Activated naive CD4-positive, alpha-beta T cell treated with anti-CD3 and anti-CD28 coated beads for 36 hours (primary cell): ENCODE measurements around the gene KLF16. TPM values are rescaled to one million over a fixed set of nuclear protein-coding genes. Genes with fewer than 3 reads are reported as not detected.

ENCODE experiments used
- CTCF ChIA-PET: fragments of 350-600 bp; sonication (Branson Sonifier 250); formaldehyde crosslinking; loops from one replicate; lab custom pipeline; 2021; ENCODE audit warnings: antibody characterized with exemption; lab: Charles Lee
- DNase-seq: peaks from one replicate; pipeline ENCODE4 v3.0.0-alpha.2; 2020
- H3K27ac Mint-ChIP-seq: one replicate; pipeline ENCODE4 v1.8.0; 2021; ENCODE audit warnings: mild to moderate bottlenecking, mixed read lengths
- H3K27me3 Mint-ChIP-seq: one replicate; pipeline ENCODE4 v1.8.0; 2021; ENCODE audit warnings: low read depth, mixed read lengths
- H3K36me3 Mint-ChIP-seq: one replicate; pipeline ENCODE4 v1.8.0; 2021; ENCODE audit warnings: low read depth, mixed read lengths
- H3K4me1 Mint-ChIP-seq: one replicate; pipeline ENCODE4 v1.8.0; 2021; ENCODE audit warnings: low read depth, mixed read lengths
- H3K4me3 Mint-ChIP-seq: one replicate; pipeline ENCODE4 v1.8.0; 2021; ENCODE audit warnings: mild to moderate bottlenecking, moderate library complexity, mixed read lengths
- H3K9me3 Mint-ChIP-seq: one replicate; pipeline ENCODE4 v1.8.0; 2021; ENCODE audit warnings: mixed read lengths
- intact Hi-C: fragments of 100-400 bp; cut with micrococcal nuclease; formaldehyde crosslinking; loops from one replicate; pipeline ENCODE4 v1.15.1; 2023
- total RNA-seq, 2 experiments: library from RNA; stranded (reverse); gene quantifications; one replicate each; pipeline ENCODE4 v1.2.3, GENCODE V29; 2021

KLF16 gene
- total RNA-seq, 2 experiments from 2014 or later = 13.5 to 15.0 TPM

DNA sequence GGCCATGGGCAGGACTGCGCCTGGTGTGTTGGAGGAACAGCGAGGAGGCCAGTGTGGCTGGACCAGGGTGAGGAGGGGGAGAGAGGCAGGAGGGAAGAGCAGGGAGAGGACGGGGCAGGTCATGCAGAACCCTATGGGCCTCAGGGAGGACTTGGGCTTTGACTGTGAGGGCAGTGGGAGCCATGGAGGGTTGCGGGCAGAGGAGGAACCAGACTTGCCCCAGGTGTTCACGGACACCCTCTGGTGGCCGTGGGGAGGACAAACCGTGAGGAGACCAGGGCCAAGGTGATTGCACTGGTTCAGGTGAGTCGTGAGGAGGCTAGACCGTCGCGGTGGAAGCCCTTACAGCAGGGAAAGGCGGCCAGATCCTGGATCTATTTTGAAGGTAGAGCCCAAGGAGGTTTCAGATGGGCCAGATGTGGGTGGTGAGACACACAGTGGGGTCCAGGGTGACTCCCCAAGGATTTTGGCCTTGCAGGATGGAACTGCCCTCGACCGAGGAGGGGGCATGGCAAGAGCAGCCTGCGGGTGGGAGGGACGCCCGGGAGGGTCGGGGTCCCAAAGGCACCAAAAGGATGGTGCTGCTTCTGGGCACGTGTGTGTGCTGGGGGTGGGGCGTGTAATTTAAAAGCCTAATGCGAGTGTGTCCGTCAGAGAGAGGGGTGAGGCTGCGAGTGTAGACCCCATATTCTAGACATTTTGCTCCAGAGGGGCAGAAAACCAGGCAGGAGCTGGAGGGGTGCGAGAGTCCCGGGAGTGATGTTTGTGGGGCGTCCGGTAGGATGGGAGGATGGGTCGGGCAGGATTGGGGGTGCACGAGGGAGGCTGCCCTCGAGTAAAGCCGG, 12.3 kb downstream of the KLF16 start:
- CTCF ChIA-PET = no interaction called here
- Mint-ChIP-seq H3K27ac (peak overlapping the region; percentile 69), H3K27me3 (no peaks in the 10 kb centered on the region), H3K4me3 (no peak overlapping the region), H3K36me3 (peaks cover 4% of the 10 kb centered on the region), H3K4me1 (peaks cover 64% of the 10 kb centered on the region), H3K9me3 (no peaks in the 10 kb centered on the region)
- DNase-seq = no peak
- intact Hi-C loops = no loop called here

DNA sequence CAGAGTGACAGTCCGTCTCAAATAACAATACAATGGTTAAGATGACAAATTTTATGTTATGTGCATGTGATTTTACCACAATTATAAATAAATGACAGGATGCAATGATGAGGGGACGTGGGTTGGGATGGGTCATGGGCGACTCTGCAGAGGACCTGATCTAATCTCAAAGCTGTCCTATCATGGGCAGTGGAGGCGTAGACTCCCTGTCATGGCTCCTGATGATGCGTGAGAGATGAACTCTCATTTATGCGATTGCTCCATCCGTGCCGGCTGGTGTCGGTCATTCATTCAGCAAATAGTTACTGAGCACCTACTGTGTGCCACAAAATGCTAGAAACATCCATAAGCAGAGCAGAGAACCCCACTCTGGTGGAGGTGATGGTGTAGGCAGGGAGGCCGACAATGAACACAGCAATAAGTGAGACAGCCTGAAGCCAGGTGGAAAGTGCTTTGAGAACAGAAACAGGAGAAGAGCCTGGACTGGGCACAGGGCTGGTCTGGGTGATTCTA, 13.4 kb downstream of the KLF16 start:
- no peaks in the 10 kb centered on the region for H3K9me3 Mint-ChIP-seq
- intact Hi-C loops = no loop called here
- no peak overlapping the region for H3K4me3 Mint-ChIP-seq
- CTCF ChIA-PET = interaction anchor here (1.3 to 2.2 kb wide), 3 partner anchors 8 to 24 kb away, joined by 3 to 15 read pairs (median 10); no protein-coding TSS in a partner anchor
- H3K4me1 Mint-ChIP-seq = peaks cover 62% of the 10 kb centered on the region
- peaks cover 7% of the 10 kb centered on the region for H3K36me3 Mint-ChIP-seq
- peak overlapping the region; percentile 28 for H3K27ac Mint-ChIP-seq
- no peaks in the 10 kb centered on the region for H3K27me3 Mint-ChIP-seq
- no peak for DNase-seq

- Mint-ChIP-seq H3K27me3 (no peaks in the 10 kb centered on the region), H3K27ac (peak overlapping the region; percentile 84), H3K9me3 (no peaks in the 10 kb centered on the region), H3K4me3 (peak overlapping the region; percentile 64), H3K36me3 (peaks cover 7% of the 10 kb centered on the region), H3K4me1 (peaks cover 62% of the 10 kb centered on the region)
- DNase-seq = no peak
- CTCF ChIA-PET = interaction anchor here (0.7 to 2.2 kb wide), 4 partner anchors 9 to 23 kb away, joined by 3 to 15 read pairs (median 6); no protein-coding TSS in a partner anchor
- intact Hi-C loops = no loop called here
These were observed 14.3 kb downstream of the KLF16 start for GRCh38 chr19:1849132-1849474.

- Mint-ChIP-seq H3K36me3 (peaks cover 7% of the 10 kb centered on the region), H3K4me3 (peak within 1 kb of the TSS; percentile 86), H3K9me3 (no peaks in the 10 kb centered on the region), H3K27me3 (no peaks in the 10 kb centered on the region), H3K4me1 (peaks cover 66% of the 10 kb centered on the region), H3K27ac (peak within 1 kb of the TSS; percentile 89)
- CTCF ChIA-PET = interaction anchor here (0.6 to 2.2 kb wide), 4 partner anchors 9 to 76 kb away, joined by 3 to 15 read pairs (median 7); no protein-coding TSS in a partner anchor
- peak; percentile 99 for DNase-seq
- intact Hi-C loops = loop anchor here (1.0 kb wide), 1 partner anchor 36 kb away; the partner anchor contains the start of gene ATP8B3
These were observed 14.8 kb downstream of the KLF16 start, which contains the start of gene REXO1 for GRCh38 chr19:1848399-1849131. Gene REXO1, minus strand, starts transcription at chr19:1848483. Its CDS starts 125 bp downstream, at chr19:1848358.

DNA sequence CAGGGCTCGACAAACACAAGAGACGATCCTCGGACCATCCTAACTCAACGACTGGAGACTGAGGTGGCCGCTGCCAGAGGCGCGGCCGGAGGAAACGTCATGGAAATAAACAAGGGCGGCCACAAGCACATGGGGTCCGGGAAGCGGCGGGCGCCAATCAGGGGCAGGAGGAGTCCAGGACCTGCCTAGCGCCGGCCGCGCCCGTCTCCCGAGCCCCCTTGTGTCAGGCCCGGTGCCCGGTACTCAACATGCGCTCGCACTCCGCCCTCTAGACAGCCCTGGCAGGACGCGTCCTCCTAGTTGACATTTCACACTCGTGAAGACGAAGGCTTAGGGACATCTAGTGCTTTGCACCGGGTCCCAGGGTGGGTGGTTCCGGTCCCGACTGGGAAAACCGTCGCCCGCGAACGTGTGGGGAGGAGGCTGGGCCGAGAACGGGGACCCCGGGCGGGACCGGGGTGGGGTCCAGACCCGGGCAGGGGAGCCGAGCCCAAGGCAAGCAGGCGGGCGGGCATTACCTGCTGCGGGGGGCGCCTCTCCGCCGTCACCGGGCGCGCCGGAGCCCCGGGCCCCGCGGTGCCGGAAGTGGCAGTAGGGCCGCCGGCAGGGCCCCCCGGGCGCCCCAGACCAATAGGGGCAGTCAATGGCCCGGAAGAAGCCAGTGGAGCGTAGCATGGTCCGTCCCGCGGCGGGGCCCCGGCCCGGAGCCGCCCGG, 15.5 kb downstream of the KLF16 start:
- H3K27ac Mint-ChIP-seq = peak overlapping the region; percentile 89
- CTCF ChIA-PET = interaction anchor here (0.9 to 2.2 kb wide), 2 partner anchors 10 to 20 kb away, joined by 3 to 14 read pairs; no protein-coding TSS in a partner anchor
- H3K4me1 Mint-ChIP-seq = peaks cover 61% of the 10 kb centered on the region
- H3K27me3 Mint-ChIP-seq = no peaks in the 10 kb centered on the region
- no peaks in the 10 kb centered on the region for H3K9me3 Mint-ChIP-seq
- peak overlapping the region; percentile 86 for H3K4me3 Mint-ChIP-seq
- H3K36me3 Mint-ChIP-seq = peaks cover 5% of the 10 kb centered on the region
- intact Hi-C loops = loop anchor here (1.0 kb wide), 1 partner anchor 36 kb away; the partner anchor contains the start of gene ATP8B3
- peak; percentile 22 for DNase-seq

GRCh38 chr19:1847348-1847683, 16.1 kb downstream of the KLF16 start:
- CTCF ChIA-PET = interaction anchor here (0.9 to 2.2 kb wide), 2 partner anchors 9 to 19 kb away, joined by 3 to 14 read pairs; no protein-coding TSS in a partner anchor

DNA sequence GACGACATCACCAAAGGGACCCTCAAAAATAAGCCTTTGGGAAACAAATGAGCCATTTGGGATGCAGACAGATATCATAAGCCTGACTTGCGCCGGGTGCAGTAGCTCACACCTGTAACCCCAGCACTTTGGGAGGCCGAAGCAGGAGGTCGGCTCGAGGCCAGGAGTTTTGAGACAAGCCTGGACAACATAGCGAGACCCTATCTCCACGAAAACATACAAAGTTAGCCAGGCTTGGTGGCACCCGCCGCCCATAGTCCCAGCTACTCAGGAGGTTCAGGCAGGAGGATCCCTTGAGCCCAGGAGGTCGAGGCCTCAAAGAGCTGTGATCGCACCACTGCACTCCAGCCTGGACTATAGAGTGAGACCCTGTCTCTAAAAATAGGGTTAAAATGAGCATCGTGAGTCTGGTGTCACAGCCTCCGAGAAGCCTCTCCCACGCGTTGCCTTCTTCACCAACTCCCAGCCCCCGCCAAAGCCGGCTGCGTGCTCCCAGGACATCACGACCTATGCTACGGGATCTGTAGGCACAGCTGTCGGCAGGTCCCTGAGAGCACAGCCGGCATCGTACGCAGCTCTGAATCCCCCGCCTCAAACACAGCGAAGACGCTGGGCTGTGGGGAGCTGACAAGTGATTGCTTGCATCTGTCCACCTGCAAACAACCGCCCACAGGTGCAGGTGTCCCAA, 16.7 kb downstream of the KLF16 start:
- CTCF ChIA-PET = interaction anchor here (0.9 to 2.2 kb wide), 2 partner anchors 9 to 18 kb away, joined by 3 to 14 read pairs; no protein-coding TSS in a partner anchor
- Mint-ChIP-seq H3K36me3 (peaks cover 5% of the 10 kb centered on the region), H3K4me3 (peak overlapping the region; percentile 86), H3K4me1 (peaks cover 63% of the 10 kb centered on the region), H3K9me3 (no peaks in the 10 kb centered on the region), H3K27ac (peak overlapping the region; percentile 89), H3K27me3 (no peaks in the 10 kb centered on the region)
- no peak for DNase-seq
- intact Hi-C loops = no loop called here

More at GRCh38 chr19:1847348-1847683, 16.1 kb downstream of the KLF16 start:
- intact Hi-C loops = no loop called here
- H3K27me3 Mint-ChIP-seq = no peaks in the 10 kb centered on the region
- peak overlapping the region; percentile 86 for H3K4me3 Mint-ChIP-seq
- peak overlapping the region; percentile 89 for H3K27ac Mint-ChIP-seq
- H3K9me3 Mint-ChIP-seq = no peaks in the 10 kb centered on the region
- H3K4me1 Mint-ChIP-seq = peaks cover 60% of the 10 kb centered on the region
- DNase-seq = no peak
- peaks cover 5% of the 10 kb centered on the region for H3K36me3 Mint-ChIP-seq

DNA sequence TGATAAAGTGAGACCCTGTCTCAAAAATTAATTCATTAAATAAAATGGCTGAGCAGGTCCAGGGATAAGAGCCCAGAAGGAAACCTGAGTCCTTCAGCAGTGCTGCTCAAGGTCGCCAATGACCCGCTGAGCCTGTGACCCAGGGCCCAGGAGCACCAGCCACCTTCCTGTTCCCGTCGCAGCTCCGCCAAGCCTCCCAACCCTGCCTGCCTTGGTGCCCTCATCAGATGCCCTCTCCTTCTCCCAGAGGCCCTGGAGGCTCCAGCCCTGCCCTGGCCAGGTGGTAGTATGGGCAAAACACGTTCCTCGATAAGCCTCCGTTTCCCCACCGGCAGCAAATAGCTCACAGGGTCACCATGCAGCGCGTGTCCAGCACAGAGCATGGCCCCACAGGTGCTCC, 17.7 kb downstream of the KLF16 start:
- Mint-ChIP-seq H3K27ac (no peak overlapping the region), H3K4me1 (peaks cover 62% of the 10 kb centered on the region), H3K36me3 (peaks cover 5% of the 10 kb centered on the region), H3K9me3 (no peaks in the 10 kb centered on the region), H3K27me3 (no peaks in the 10 kb centered on the region), H3K4me3 (no peak overlapping the region)
- no peak for DNase-seq
- CTCF ChIA-PET = interaction anchor here (2.2 kb wide), 1 partner anchor 8 kb away, joined by 14 read pairs; no protein-coding TSS in a partner anchor
- intact Hi-C loops = no loop called here

- Mint-ChIP-seq H3K27me3 (no peaks in the 10 kb centered on the region), H3K36me3 (peaks cover 5% of the 10 kb centered on the region), H3K9me3 (no peaks in the 10 kb centered on the region), H3K27ac (no peak overlapping the region), H3K4me1 (peaks cover 63% of the 10 kb centered on the region), H3K4me3 (no peak overlapping the region)
- intact Hi-C loops = no loop called here
- CTCF ChIA-PET = no interaction called here
- no peak for DNase-seq
These were observed 18.3 kb downstream of the KLF16 start for GRCh38 chr19:1845125-1845515.

DNA sequence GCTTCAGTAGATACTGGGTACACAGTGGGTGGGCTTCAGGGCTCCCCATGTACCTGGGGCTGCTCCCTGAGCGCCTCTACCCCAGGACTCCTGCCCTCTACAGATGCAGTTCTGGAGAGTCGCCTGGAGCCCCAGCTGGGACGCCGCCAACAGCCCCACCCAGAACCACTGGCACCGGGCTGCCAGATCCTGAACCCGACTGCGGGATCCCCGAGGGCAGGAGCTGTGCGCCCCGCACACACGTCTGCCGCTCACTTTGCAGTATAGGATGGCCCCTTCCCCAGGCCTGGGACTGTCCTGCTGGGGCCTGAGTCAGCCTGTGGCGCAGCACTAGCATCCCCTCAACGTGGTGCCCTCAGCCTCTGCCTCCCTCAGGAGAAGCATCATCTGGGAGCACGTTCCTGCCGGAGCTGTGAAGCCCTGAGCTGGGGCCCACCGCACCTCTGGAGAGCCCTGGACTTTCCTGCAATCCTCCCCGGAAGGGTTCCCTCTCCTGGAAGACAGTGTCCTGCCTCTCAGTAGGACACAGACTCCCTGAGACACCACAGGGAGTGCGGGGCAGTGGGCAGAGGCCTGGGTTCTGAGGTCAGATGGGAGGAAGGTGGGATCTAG, 18.8 kb downstream of the KLF16 start:
- DNase-seq = no peak
- CTCF ChIA-PET = no interaction called here
- no peaks in the 10 kb centered on the region for H3K9me3 Mint-ChIP-seq
- peaks cover 5% of the 10 kb centered on the region for H3K36me3 Mint-ChIP-seq
- H3K4me1 Mint-ChIP-seq = peaks cover 61% of the 10 kb centered on the region
- no peaks in the 10 kb centered on the region for H3K27me3 Mint-ChIP-seq
- H3K27ac Mint-ChIP-seq = no peak overlapping the region
- no peak overlapping the region for H3K4me3 Mint-ChIP-seq
- intact Hi-C loops = no loop called here
